GM19099 (cell line): ENCODE data around the gene SAMD11.

ENCODE experiments used
- POLR2A ChIP-seq: IDR thresholded peaks from 3 replicates; pipeline ENCODE4 v1.6.1; 2011; ENCODE audit warnings: low read depth; ENCODE audit not compliant: insufficient read length; ENCODE audit errors: extremely low read depth

The SAMD11 gene

GRCh38 chr1:945688-946556, 22.2 kb downstream of the SAMD11 start:
- TF ChIP-seq POLR2A, result no peak

GRCh38 chr1:947958-948357, 24.2 kb downstream of the SAMD11 start:
- no peak for TF ChIP-seq POLR2A

- TF ChIP-seq POLR2A, result no peak
Measured at GRCh38 chr1:950268-950667, 26.5 kb downstream of the SAMD11 start.

GRCh38 chr1:950881-951280, 27.2 kb downstream of the SAMD11 start:
- TF ChIP-seq POLR2A, result no peak

DNA sequence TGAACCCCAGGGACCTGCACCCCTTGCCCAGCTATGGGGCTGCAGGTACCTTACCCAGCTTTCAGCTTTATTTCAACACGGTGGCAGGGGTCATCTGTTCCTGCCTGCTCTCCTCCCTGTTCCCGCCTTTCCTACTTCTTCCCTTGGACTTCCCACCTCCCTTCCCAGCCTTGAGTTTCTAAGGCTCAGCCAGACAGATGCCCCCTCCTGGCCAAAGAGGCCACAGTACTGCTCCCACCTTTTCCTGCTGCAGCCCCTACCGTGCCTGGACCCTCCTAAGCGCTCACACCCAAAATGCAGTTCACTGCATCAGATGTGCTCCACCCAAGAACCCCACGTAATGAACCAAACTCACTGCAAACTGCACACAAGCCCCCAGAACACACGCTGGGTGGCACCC, 27.6 kb downstream of the SAMD11 start:
- TF ChIP-seq POLR2A, result no peak

DNA sequence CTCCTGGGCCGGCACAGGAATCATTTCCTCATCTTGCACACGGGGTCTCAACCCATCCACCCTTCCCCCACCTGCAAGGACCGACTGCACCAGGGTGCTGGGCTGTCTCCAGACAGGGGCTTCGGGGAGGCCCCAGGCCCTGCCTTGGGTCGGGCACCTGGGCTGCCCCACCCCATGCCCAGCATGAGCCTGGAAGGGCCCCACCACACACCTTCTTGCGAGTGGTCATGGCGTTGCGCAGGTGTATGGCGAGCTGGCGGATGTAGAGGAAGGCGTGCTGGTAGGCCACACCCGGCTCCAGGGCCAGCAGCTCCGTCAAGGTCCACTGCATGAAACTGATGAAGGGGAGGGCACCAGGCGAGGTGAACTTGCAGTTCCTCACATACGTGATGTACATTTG, 28.5 kb downstream of the SAMD11 start:
- no peak for TF ChIP-seq POLR2A

DNA sequence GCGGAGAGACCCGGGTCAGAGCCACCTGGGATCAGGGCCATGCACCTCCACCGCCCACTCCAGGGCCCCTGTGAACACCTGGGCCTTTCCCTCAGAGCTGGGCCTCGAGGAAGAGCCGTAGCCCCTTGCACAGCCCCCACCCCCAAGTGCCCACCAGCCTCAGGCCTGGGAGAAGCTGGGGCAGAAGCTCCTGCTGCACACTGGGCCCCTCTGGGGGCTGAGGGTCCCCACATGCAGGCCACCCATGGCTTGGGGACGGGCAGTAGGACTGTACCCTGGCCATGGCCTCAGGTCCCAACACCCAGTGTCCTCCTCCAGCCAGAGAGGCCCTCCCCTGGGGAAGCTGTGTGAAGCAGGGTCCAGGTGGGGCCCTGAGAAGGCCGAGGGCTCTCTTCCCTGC, 28.9 kb downstream of the SAMD11 start:
- TF ChIP-seq POLR2A, result no peak

- TF ChIP-seq POLR2A, result no peak
Measured at GRCh38 chr1:953524-954320, 30.0 kb downstream of the SAMD11 start.

DNA sequence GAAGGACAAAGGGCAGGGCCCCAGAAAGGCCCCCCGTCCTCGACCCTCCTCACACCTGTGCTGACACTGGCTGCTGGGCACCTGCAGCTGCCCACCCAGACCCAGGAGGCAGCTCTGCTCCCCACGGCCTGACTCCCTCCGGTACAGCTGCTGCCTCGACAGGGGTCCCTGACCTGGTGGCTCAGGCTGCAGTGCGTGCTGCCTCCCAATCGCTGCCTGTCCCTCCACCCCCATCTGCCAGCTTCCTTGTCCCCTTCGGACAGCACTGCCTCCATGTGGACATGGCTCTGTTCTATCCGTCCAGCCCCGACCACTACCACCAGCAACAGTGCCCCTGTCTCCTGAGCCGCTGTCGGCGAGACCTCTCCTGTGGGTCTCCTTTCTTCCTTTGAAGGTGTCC, 31.2 kb downstream of the SAMD11 start:
- TF ChIP-seq POLR2A, result no peak

GRCh38 chr1:955474-955873, 31.8 kb downstream of the SAMD11 start:
- no peak for TF ChIP-seq POLR2A

DNA sequence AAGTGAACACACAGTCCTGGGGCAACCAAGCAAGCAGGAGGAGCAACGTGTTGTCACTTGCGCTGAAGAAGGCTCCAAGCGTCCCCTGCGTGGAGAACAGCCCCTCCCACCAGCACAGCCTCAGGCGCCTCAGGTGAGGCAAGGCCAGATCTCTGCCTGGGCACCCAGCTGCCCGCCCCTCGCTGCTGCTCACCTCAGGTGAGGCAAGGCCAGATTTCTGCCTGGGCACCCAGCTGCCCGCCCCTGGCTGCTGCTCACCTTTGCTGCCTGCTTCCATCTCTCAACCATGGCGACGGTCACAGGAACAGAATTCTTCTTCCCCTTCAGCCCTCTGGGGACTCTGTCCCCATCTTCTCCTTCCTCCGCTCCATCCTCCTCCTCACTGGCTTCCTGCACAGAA, 32.9 kb downstream of the SAMD11 start:
- no peak for TF ChIP-seq POLR2A

DNA sequence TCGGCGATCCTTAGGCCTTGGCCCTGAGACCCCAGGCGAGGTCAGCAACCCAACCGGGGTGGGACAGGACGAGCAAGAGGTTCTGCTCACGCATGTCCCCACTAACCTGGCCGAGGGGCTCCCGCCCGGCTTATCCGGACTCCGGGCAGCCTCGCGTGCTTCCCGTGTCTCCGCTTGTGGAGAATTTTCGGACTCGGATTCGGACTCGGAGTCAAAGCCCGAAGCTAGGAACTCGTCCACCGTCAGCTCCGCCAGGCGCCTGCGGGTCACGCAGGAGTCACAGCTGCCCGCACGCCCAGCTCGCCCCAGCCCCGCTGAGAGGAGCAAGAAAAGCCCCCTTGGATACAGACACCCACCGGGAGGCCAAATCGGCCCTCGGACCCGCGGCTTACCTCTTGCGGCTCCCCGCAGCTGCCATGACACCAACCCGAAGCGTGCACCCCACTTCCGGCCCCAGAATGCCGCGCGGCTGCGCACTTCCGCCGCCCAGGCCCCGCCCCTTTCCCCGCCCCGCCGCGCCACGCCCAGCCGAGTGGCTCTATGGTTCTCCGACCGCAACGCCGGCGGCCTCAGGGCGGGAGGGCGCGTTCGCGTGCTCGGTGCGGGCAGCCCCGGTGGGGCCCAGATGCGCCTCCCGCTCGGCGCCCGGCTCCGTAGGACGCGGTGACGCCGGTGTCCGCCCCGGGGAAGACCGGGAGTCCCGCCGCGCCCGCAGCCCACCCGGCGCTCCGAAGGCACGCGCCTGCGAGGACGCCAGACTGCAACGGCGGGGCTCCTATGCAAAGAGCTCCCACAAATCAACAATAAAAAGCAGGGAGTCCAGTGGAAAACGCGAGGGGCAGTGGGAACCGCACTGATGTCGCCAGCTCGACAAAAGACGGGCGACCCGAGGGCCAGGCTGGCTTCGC, 35.4 kb downstream of the SAMD11 start, which contains the start of gene NOC2L:
Gene NOC2L, minus strand, starts transcription at position 434 of the 908 bp plus-strand sequence. Its CDS starts 16 bp downstream, at position 418.
- TF ChIP-seq POLR2A, result peak; percentile 82

DNA sequence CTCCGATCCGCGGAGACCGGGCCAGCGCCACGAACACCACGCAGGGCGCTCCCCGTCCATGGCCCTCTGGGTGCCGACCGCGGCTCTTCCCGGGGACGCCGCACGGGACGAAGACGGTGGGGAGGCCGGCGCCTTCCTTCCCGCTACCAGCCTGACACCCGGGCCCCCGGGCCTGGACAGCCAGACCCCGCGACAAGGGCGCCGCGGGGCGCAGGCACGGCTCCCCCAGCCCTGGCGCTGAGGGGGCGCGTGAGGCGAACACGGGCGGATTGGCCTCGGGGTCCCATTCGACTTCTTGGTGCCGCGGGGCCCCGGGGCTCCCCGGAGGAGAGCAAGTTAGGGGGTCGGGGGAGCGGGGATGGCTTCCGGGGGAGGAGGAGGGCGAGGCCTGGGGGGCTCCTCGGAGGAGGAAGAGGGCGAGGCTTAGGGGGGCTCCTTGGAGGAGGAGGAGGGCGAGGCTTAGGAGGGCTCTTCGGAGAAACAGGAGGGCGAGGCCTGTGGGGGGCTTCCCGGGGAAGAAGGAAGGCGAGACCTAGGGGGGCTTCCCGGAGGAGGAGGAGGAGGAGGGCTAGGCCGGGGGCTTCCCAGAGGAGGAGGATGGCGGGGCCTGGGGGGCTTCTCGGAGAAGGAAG, 36.1 kb downstream of the SAMD11 start:
- no peak for TF ChIP-seq POLR2A

DNA sequence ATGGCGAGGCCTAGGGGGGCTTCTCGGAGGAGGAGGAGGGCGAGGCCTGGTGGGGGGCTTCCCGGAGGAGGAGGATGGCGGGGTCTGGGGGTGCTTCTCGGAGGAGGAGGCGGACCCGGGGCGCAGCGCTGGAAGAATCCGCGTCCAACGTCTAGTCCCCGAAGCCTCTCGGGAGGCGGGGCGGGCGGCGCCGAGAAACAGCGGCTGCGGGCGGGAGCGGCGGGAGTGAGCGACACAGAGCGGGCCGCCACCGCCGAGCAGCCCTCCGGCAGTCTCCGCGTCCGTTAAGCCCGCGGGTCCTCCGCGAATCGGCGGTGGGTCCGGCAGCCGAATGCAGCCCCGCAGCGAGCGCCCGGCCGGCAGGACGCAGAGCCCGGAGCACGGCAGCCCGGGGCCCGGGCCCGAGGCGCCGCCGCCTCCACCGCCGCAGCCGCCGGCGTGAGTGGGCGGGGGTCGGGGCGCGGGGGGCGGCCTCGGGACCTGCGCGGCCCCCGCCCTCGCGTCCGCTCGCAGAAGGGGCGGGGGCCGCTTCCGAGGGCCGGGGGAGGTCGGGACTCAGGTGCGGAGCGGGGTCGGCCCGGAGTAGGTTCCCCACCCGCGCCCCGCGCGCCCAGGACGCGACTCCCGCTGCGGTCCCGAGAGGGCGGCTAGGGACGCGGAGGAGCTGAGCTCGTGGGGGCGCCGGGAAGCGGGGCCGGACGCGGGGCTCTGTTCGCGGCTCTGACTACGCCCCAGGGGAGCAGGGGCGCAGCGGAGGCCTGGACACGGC, 36.8 kb downstream of the SAMD11 start, which contains the start of gene KLHL17:
Gene KLHL17, plus strand, starts transcription at position 222 of the 769 bp plus-strand sequence. Its CDS starts 110 bp downstream, at position 332.
- peak; percentile 39 for TF ChIP-seq POLR2A
